Panc1 (cell line): ENCODE results near the gene KLHL12. TPM values are rescaled to one million over a fixed set of nuclear protein-coding genes. Genes with fewer than 3 reads are reported as not detected.

Source experiments
- ATAC-seq: fragments of 200-7000 bp; cut with Tn5 transposase; 2 replicates; pipeline ENCODE4 v1.9.1; 2020; ENCODE audit warnings: mild to moderate bottlenecking, moderate library complexity
- BruUV-seq: library from RNA; stranded (reverse); fragments of 400-500 nt; replicated peaks from 2 replicates; lab custom pipeline; 2021; lab: Mats Ljungman, UMichigan
- CTCF ChIA-PET: fragments of 300-600 bp; sonication (Branson Sonifier 250); formaldehyde crosslinking; loops from one replicate; lab custom pipeline; 2022; ENCODE audit warnings: antibody characterized with exemption; lab: Charles Lee
- POLR2A ChIA-PET: fragments of 300-600 bp; sonication (Branson Sonifier 250); formaldehyde crosslinking; loops from one replicate; lab custom pipeline; 2022; ENCODE audit warnings: antibody characterized with exemption; lab: Charles Lee
- DNase-seq: peaks from one replicate; pipeline ENCODE4 v3.0.0-alpha.2; 2010; ENCODE audit warnings: low read depth, low spot score
- H3K27ac ChIP-seq: 2 replicates; pipeline ENCODE4 v1.5.1; 2011; ENCODE audit warnings: mild to moderate bottlenecking, low read length, inconsistent platforms
- H3K27me3 ChIP-seq: fragments of 200-500 bp; sonication (Bioruptor generic); 2 replicates; pipeline ENCODE4 v1.6.0; 2014; ENCODE audit warnings: low read length, inconsistent platforms; ENCODE audit not compliant: control insufficient read depth, insufficient read depth
- H3K36me3 ChIP-seq: fragments of 200-500 bp; sonication (Bioruptor generic); 2 replicates; pipeline ENCODE4 v1.5.1; 2014; ENCODE audit warnings: inconsistent platforms, mild to moderate bottlenecking, low read length, moderate library complexity; ENCODE audit not compliant: control insufficient read depth, insufficient read depth
- H3K4me1 ChIP-seq: 2 replicates; pipeline ENCODE4 v1.5.1; 2011; ENCODE audit warnings: inconsistent platforms, mild to moderate bottlenecking, low read length, moderate library complexity; ENCODE audit not compliant: control insufficient read depth, insufficient read depth
- H3K4me3 ChIP-seq, 2 experiments: 2 replicates each; pipeline ENCODE4 v1.5.1; 2011 to 2012; ENCODE audit warnings: low read depth in 2 of 2, low read length in 2 of 2, mild to moderate bottlenecking in 2 of 2, inconsistent platforms in 1 of 2, moderate library complexity in 1 of 2
- H3K9me3 ChIP-seq: fragments of 200-500 bp; sonication (Bioruptor generic); 2 replicates; pipeline ENCODE4 v1.5.1; 2014; ENCODE audit warnings: low read depth, mild to moderate bottlenecking, inconsistent platforms, low read length, moderate library complexity; ENCODE audit not compliant: control insufficient read depth, insufficient read depth
- CTCF ChIP-seq: fragments of 450-650 bp; IDR thresholded peaks from 2 replicates; pipeline ENCODE4 v1.5.1; 2017; ENCODE audit warnings: mild to moderate bottlenecking
- POLR2AphosphoS5 ChIP-seq: IDR thresholded peaks from 2 replicates; pipeline ENCODE4 v1.6.1; 2012; ENCODE audit warnings: mild to moderate bottlenecking, low read depth, low read length, moderate library complexity
- REST ChIP-seq, 2 experiments: IDR thresholded peaks; 2 replicates each; pipeline ENCODE4 v1.6.1; 2011 to 2012; ENCODE audit warnings: low read depth in 2 of 2, control low read depth in 1 of 2, low read length in 1 of 2, mild to moderate bottlenecking in 1 of 2, moderate library complexity in 1 of 2; ENCODE audit not compliant: insufficient read depth in 1 of 2
- SIN3A ChIP-seq: IDR thresholded peaks from 2 replicates; pipeline ENCODE4 v1.6.1; 2012; ENCODE audit warnings: low read depth, mild to moderate bottlenecking, low read length, moderate library complexity, borderline replicate concordance; ENCODE audit not compliant: insufficient read depth
- TCF7L2 ChIP-seq: IDR thresholded peaks from 2 replicates; pipeline ENCODE4 v1.6.1; 2011; ENCODE audit warnings: mild to moderate bottlenecking, low read depth, low read length, inconsistent platforms
- in situ Hi-C: cut with HindIII; loops from 2 replicates; pipeline ENCODE4 v1.10.0; 2016; ENCODE audit warnings: low sequenced_read_pairs, low pct_unique_long_range_greater_than_20kb
- intact Hi-C: fragments of 100-400 bp; cut with micrococcal nuclease; formaldehyde crosslinking; loops from one replicate; pipeline ENCODE4 v1.10.0; 2022; ENCODE audit not compliant: unreplicated experiment
- total RNA-seq: library from RNA; stranded (reverse); gene quantifications from one replicate; pipeline ENCODE4 v1.2.1, GENCODE V29; 2021; ENCODE audit not compliant: unreplicated experiment

KLHL12 gene
- total RNA-seq, 1 experiment from 2014 or later = 37.8 TPM

- ATAC-seq (no peak), DNase-seq (no peak)
- intact Hi-C loops (no loop called here), in situ Hi-C loops (no loop called here)
- Histone ChIP-seq H3K4me3 (no peak overlapping the region), H3K9me3 (no peaks in the 10 kb centered on the region), H3K27ac (no peak overlapping the region), H3K4me1 (no peaks in the 10 kb centered on the region), H3K36me3 (no peaks in the 10 kb centered on the region), H3K27me3 (no peaks in the 10 kb centered on the region)
- BruUV-seq = no TSS peak
- ChIA-PET POLR2A (no interaction called here), CTCF (no interaction called here)
- TF ChIP-seq SIN3A (no peak), POLR2AphosphoS5 (no peak), TCF7L2 (no peak), REST (IDR thresholded peaks at IDR 0.05; ENCODE audit: insufficient read depth in 1 of 2, low read depth in 2 of 2, low read length in 1 of 2) (no peak), CTCF (no peak)
Measured at GRCh38 chr1:202871367-202871766, 55.7 kb downstream of the KLHL12 start.

GRCh38 chr1:202862679-202863560, 64.1 kb downstream of the KLHL12 start:
- BruUV-seq = no TSS peak
- Histone ChIP-seq H3K4me1 (no peaks in the 10 kb centered on the region), H3K36me3 (peaks cover 3% of the 10 kb centered on the region; the same call in 1 of the 2 replicates), H3K9me3 (no peaks in the 10 kb centered on the region), H3K27me3 (peaks cover 5% of the 10 kb centered on the region), H3K4me3 (no peak overlapping the region), H3K27ac (no peak overlapping the region)
- POLR2A ChIA-PET = interaction anchor here (0.6 to 1.0 kb wide), 2 partner anchors 12 to 30 kb away, joined by 3 to 5 read pairs; no protein-coding TSS in a partner anchor
- no peak for ATAC-seq
- intact Hi-C loops (no loop called here), in situ Hi-C loops (no loop called here)
- no peak for DNase-seq
- TF ChIP-seq REST (IDR thresholded peaks at IDR 0.05; ENCODE audit: insufficient read depth in 1 of 2, low read depth in 2 of 2, low read length in 1 of 2) (no peak), TCF7L2 (no peak)
- CTCF ChIA-PET = interaction anchor here (0.5 to 0.6 kb wide), 2 partner anchors 9 to 23 kb away, joined by 3 to 13 read pairs; no protein-coding TSS in a partner anchor
